HepG2 (cell line): ENCODE measurements around the gene SRXN1. TPM values are rescaled to one million over a fixed set of nuclear protein-coding genes. Genes with fewer than 3 reads are reported as not detected.
A peak's percentile ranks its signal among the peaks of the same experiment; 100 is the strongest.

Experiments
- ADNP ChIP-seq: sonication (generic); formaldehyde crosslinking; IDR thresholded peaks from 2 replicates; pipeline ENCODE4 v1.4.0; 2020; ENCODE audit warnings: missing genetic modification reagents
- AGO1 ChIP-seq: fragments of 200-400 bp; formaldehyde crosslinking; IDR thresholded peaks from 2 replicates; pipeline ENCODE4 v1.6.1; 2017; ENCODE audit warnings: mild to moderate bottlenecking, low read depth, low read length, moderate library complexity; ENCODE audit not compliant: poor library complexity, severe bottlenecking
- CTCF ChIP-seq: sonication (generic); formaldehyde crosslinking; IDR thresholded peaks from 2 replicates; pipeline ENCODE4 v1.5.0; 2020; ENCODE audit warnings: mild to moderate bottlenecking, missing genetic modification reagents, moderate library complexity
- GABPB1 ChIP-seq: IDR thresholded peaks from 2 replicates; pipeline ENCODE4 v1.6.1; 2016; ENCODE audit warnings: mild to moderate bottlenecking, missing genetic modification reagents, moderate library complexity, missing compliant biosample characterization
- HMGXB3 ChIP-seq: sonication (generic); formaldehyde crosslinking; IDR thresholded peaks from 2 replicates; pipeline ENCODE4 v1.4.0; 2020; ENCODE audit warnings: missing genetic modification reagents, borderline replicate concordance
- PCBP2 ChIP-seq: fragments of 200-400 bp; formaldehyde crosslinking; optimal IDR thresholded peaks from 2 replicates; pipeline ENCODE3; 2018; ENCODE audit warnings: low read length, low read depth; ENCODE audit not compliant: poor library complexity, severe bottlenecking
- PITX1 ChIP-seq: sonication (generic); formaldehyde crosslinking; IDR thresholded peaks from 2 replicates; pipeline ENCODE4 v1.5.1; 2020; ENCODE audit warnings: mild to moderate bottlenecking, missing genetic modification reagents
- SRF ChIP-seq: IDR thresholded peaks from 2 replicates; pipeline ENCODE4 v1.6.1; 2011; ENCODE audit warnings: mild to moderate bottlenecking, low read depth, low read length, moderate library complexity
- TBX2 ChIP-seq: sonication (generic); formaldehyde crosslinking; IDR thresholded peaks from 2 replicates; pipeline ENCODE4 v1.5.0; 2020; ENCODE audit warnings: missing genetic modification reagents, mild to moderate bottlenecking, borderline replicate concordance
- U2AF1 ChIP-seq: fragments of 200-400 bp; formaldehyde crosslinking; optimal IDR thresholded peaks from 2 replicates; pipeline ENCODE3; 2017; ENCODE audit warnings: mild to moderate bottlenecking, low read depth, low read length
- XRCC5 ChIP-seq: fragments of 200-400 bp; formaldehyde crosslinking; optimal IDR thresholded peaks from 2 replicates; pipeline ENCODE3; 2017; ENCODE audit warnings: mild to moderate bottlenecking, low read length
- ZBED4 ChIP-seq: sonication (generic); formaldehyde crosslinking; IDR thresholded peaks from 2 replicates; pipeline ENCODE4 v1.4.0; 2020; ENCODE audit warnings: missing genetic modification reagents, borderline replicate concordance
- ZBTB7B ChIP-seq: sonication (generic); formaldehyde crosslinking; IDR thresholded peaks from 2 replicates; pipeline ENCODE4 v1.4.0; 2020; ENCODE audit warnings: missing genetic modification reagents
- ZFX ChIP-seq: sonication (generic); formaldehyde crosslinking; IDR thresholded peaks from 2 replicates; pipeline ENCODE4 v1.4.0; 2020; ENCODE audit warnings: mild to moderate bottlenecking, low read depth, missing genetic modification reagents, moderate library complexity
- ZNF124 ChIP-seq: sonication (generic); formaldehyde crosslinking; IDR thresholded peaks from 2 replicates; pipeline ENCODE4 v1.4.0; 2020; ENCODE audit warnings: missing genetic modification reagents
- ZNF232 ChIP-seq: sonication (generic); formaldehyde crosslinking; IDR thresholded peaks from 2 replicates; pipeline ENCODE4 v1.4.0; 2020; ENCODE audit warnings: missing genetic modification reagents, borderline replicate concordance
- ZNF563 ChIP-seq: sonication (generic); formaldehyde crosslinking; IDR thresholded peaks from 2 replicates; pipeline ENCODE4 v1.8.0; 2022; ENCODE audit warnings: mild to moderate bottlenecking, moderate library complexity, missing genetic modification reagents
- ZNF75D ChIP-seq: sonication (generic); formaldehyde crosslinking; IDR thresholded peaks from 2 replicates; pipeline ENCODE4 v1.8.1; 2023; ENCODE audit warnings: missing genetic modification reagents, mild to moderate bottlenecking, borderline replicate concordance
- ZSCAN31 ChIP-seq: sonication (generic); formaldehyde crosslinking; IDR thresholded peaks from 2 replicates; pipeline ENCODE4 v1.5.0; 2020; ENCODE audit warnings: low read depth, mild to moderate bottlenecking, missing genetic modification reagents
- polyA plus RNA-seq, 8 experiments: library from polyadenylated mRNA; depleted of rRNA in 3 of 8; stranded (reverse) in 7 of 8; unstranded in 1 of 8; fragments of >200 nt; fragmentation: Illumina TruSeq in 4 of 8; extraction: Trizol in 4 of 8; gene quantifications; 2 replicates each; pipeline versions ENCODE4 v1.2.1 to v1.2.3, GENCODE V29; 2011 to 2016; ENCODE audit warnings: low read depth in 4 of 8, missing spikeins in 1 of 8, mixed read lengths in 1 of 8; ENCODE audit not compliant: insufficient read depth in 1 of 8
- total RNA-seq, 5 experiments: library from RNA; depleted of rRNA; stranded (reverse); fragments of >200 nt; fragmentation: Illumina TruSeq; extraction: Trizol; gene quantifications; 2 replicates each; pipeline ENCODE4 v1.2.3, GENCODE V29; 2016; ENCODE audit warnings: low read depth in 1 of 5

The SRXN1 gene
- total and polyA plus RNA-seq, 2 of the 13 experiments (the other 11 are each of a cell fraction or from before 2014, with no cell fraction given) = 29.9 to 87.7 TPM

- TF ChIP-seq ZBED4 (CRISPR knock-in tag) (no peak), XRCC5 (peak; percentile 10), SRF (no peak), PITX1 (peak; percentile 39; the same call in 1 of the 2 replicates), U2AF1 (no peak), ZSCAN31 (CRISPR knock-in tag) (0 out of 2 replicates have a peak, but pooled peaks have one; percentile 33), CTCF (CRISPR knock-in tag) (peak; percentile 43), ZNF563 (CRISPR knock-in tag) (no peak), HMGXB3 (CRISPR knock-in tag) (no peak), ZBTB7B (CRISPR knock-in tag) (no peak), ZNF124 (CRISPR knock-in tag) (0 out of 2 replicates have a peak, but pooled peaks have one; percentile 21), AGO1 (peak; percentile 21), ADNP (CRISPR knock-in tag) (no peak), ZNF232 (no peak), TBX2 (CRISPR knock-in tag) (peak; percentile 63; the same call in 1 of the 2 replicates), PCBP2 (peak; percentile 64), ZNF75D (CRISPR knock-in tag) (0 out of 2 replicates have a peak, but pooled peaks have one; percentile 81), ZFX (CRISPR knock-in tag) (peak; percentile 36), GABPB1 (CRISPR knock-in tag) (peak; percentile 37; the same call in 1 of the 2 replicates)
These were observed 8.7 kb upstream of the SRXN1 start (continued) for GRCh38 chr20:661474-662270.
